Muscle layer of colon (tissue), 2 donors: ENCODE results near the gene ITK.
A peak's percentile ranks its signal among the peaks of the same experiment; 100 is the strongest.

Experiments
- H3K27ac ChIP-seq: one replicate; pipeline ENCODE4 v1.7.0; 2013; ENCODE audit warnings: low read depth, mild to moderate bottlenecking, low read length, moderate library complexity
- H3K27me3 ChIP-seq, 2 donors: one replicate each; pipeline ENCODE4 v1.7.0; 2013; ENCODE audit warnings: low read length in 2 of 2, mild to moderate bottlenecking in 2 of 2; ENCODE audit not compliant: insufficient read depth in 2 of 2, control insufficient read depth in 1 of 2
- H3K36me3 ChIP-seq: one replicate; pipeline ENCODE4 v1.7.0; 2013; ENCODE audit warnings: mild to moderate bottlenecking, low read length; ENCODE audit not compliant: insufficient read depth
- H3K4me1 ChIP-seq: one replicate; pipeline ENCODE4 v1.7.0; 2013; ENCODE audit warnings: mild to moderate bottlenecking, low read length; ENCODE audit not compliant: insufficient read depth
- H3K4me3 ChIP-seq, 2 donors: one replicate each; pipeline ENCODE4 v1.7.0; 2013; ENCODE audit warnings: low read length in 2 of 2, low read depth in 1 of 2, mild to moderate bottlenecking in 1 of 2, moderate library complexity in 1 of 2
- H3K9ac ChIP-seq: one replicate; pipeline ENCODE4 v1.7.0; 2013; ENCODE audit warnings: low read length
- H3K9me3 ChIP-seq: one replicate; pipeline ENCODE4 v1.7.0; 2013; ENCODE audit warnings: mild to moderate bottlenecking, low read length
- donor health status: abdominal sarcoma.
- donor health status: Adenocarcinoma of cecum.

The ITK gene

DNA sequence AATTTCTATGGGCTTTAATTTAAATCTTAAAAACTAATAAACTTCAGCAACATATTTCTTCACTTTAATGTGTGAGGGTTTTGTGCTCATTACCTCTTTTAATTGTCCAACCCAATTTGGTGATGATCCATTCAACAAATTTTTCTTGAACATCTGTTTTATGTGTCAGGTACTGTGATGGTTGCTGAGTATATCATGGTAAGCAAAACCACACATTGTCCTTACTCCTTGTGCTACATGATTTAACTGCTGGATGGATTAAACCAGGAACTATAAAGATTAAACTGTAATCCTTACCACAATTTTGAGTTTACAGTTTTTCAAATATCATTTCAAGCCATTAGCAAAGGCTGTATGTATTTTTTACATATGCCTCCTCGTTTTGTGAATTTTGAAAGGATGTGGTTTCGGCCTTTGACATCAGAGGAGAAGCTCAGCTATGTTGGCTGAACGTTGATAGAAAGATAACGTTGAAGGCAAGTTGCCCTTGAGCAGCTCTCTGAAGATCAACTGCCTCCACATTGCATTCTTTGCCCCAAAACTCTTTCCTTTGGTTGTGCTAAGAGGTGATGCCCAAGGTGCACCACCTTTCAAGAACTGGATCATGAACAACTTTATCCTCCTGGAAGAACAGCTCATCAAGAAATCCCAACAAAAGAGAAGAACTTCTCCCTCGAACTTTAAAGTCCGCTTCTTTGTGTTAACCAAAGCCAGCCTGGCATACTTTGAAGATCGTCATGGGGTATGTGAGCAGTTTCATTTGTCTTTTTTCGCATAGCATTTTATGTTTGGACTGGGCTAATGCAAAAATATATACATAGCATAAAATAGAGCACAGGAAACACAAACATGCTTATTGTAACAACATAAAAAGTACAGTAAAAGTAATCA is at the start of gene ITK:
TSS of gene ITK (plus strand) at position 467 of the 891 bp plus-strand sequence. CDS start at position 605, 138 bp downstream.
- H3K4me3 ChIP-seq: no peak within 1 kb of the TSS
- no peaks in the 10 kb centered on the region for H3K4me1 ChIP-seq
- no peak within 1 kb of the TSS for H3K9ac ChIP-seq
- no peak within 1 kb of the TSS for H3K27ac ChIP-seq
- no peaks in the 10 kb centered on the region for H3K36me3 ChIP-seq
- H3K9me3 ChIP-seq: peaks cover 4% of the 10 kb centered on the region
- H3K27me3 ChIP-seq: no peaks in the 10 kb centered on the region

GRCh38 chr5:157130925-157131324 is 49.7 kb upstream of the ITK start:
- no peak overlapping the region for H3K9ac ChIP-seq
- no peak overlapping the region for H3K4me3 ChIP-seq
- no peaks in the 10 kb centered on the region for H3K36me3 ChIP-seq

DNA sequence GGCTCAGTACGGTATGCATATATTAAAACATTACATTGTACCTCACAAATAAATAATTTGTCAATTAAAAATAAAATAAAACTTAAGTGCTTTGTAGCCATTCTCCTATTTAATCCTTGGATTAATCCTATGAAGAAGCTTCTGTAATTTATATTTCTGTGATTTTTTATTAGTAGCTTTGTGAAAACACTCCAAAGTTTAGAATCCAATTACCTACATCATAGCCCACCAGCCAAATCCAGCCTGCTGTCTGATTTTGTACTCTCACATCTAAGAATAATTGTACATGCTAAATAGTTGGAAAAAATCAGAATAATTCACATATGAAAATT is 48.4 kb upstream of the ITK start:
- Histone ChIP-seq H3K27ac (no peak overlapping the region), H3K27me3 (no peaks in the 10 kb centered on the region)

More at GRCh38 chr5:157130925-157131324, 49.7 kb upstream of the ITK start:
- Histone ChIP-seq H3K9me3 (no peaks in the 10 kb centered on the region), H3K27me3 (no peaks in the 10 kb centered on the region), H3K4me1 (no peaks in the 10 kb centered on the region), H3K27ac (no peak overlapping the region)

DNA sequence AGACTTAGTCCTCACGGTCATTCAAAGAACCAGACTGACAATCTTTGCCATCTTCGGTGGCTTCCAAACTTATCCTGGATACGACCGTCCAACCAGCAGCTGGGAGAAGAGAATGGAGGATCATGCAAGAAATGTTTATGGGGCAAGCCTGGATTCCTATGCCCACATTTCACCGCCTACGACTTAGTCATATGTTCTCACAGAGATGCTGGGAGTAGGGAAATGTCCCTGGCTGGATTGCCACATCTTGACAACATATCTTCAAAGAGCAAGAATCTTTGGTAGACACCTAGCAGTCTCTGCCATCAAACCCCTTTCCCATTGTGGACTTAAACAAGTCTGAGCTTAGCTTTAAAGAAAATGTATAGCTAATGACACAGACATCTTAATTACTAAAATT is 42.9 kb upstream of the ITK start:
- H3K9ac ChIP-seq: no peak overlapping the region
- H3K36me3 ChIP-seq: peaks cover 13% of the 10 kb centered on the region
- H3K4me3 ChIP-seq: no peak overlapping the region
- no peak overlapping the region for H3K27ac ChIP-seq
- H3K9me3 ChIP-seq: no peaks in the 10 kb centered on the region
- peaks cover 10% of the 10 kb centered on the region for H3K4me1 ChIP-seq
- no peaks in the 10 kb centered on the region for H3K27me3 ChIP-seq

More for the DNA sequence above, 48.4 kb upstream of the ITK start:
- no peak overlapping the region for H3K4me3 ChIP-seq
- H3K9ac ChIP-seq: no peak overlapping the region
- H3K4me1 ChIP-seq: no peaks in the 10 kb centered on the region
- no peaks in the 10 kb centered on the region for H3K9me3 ChIP-seq
- peaks cover 3% of the 10 kb centered on the region for H3K36me3 ChIP-seq

GRCh38 chr5:157142317-157143126 is 38.1 kb upstream of the ITK start, which contains the start of gene MED7:
Gene MED7, minus strand, starts transcription at chr5:157142865. Its CDS starts 3,434 bp downstream, at chr5:157139431.
- Histone ChIP-seq H3K27me3 (no peaks in the 10 kb centered on the region), H3K4me1 (peaks cover 10% of the 10 kb centered on the region), H3K9ac (peak within 1 kb of the TSS; percentile 98), H3K36me3 (peaks cover 7% of the 10 kb centered on the region), H3K27ac (peak within 1 kb of the TSS; percentile 95), H3K9me3 (no peaks in the 10 kb centered on the region), H3K4me3 (peak within 1 kb of the TSS; percentile 94 to 95)

DNA sequence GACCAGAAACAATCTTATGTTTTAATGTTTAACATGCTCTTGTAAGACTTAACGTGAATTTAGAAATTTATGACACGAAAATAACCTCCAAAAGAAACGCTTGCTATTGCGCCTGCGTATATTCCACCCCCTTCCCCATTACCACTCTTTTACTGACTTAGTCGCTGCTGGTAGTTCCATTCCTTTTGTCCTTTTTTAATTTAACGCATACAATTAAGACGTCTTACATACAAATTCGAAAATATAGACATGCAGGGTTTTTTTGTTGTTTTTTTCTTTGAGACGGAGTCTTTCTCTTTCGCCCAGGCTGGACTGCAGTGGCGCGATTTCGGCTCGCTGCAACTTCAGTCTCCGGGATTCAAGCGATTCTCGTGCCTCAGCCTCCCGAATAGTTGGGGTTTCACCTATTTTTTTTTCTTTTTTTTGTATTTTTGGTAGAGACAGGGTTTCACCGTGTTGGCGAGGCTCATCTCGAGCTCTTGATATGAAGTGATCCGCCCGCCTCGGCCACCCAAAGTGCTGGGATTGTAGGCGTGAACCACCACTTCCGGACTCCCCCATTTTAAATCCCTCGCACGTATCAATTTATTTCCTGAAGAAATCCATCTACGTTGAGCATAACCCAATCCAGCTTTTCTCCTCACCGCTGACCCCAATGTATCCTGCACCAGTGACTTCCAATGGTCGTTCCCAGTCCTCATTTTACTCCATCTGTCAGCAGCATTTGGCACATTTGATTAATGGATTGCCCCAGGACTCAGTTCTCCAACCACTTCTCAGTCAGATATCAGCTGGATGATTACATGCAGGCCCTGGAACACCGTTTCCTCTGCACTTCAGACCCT is 37.3 kb upstream of the ITK start:
- H3K4me1 ChIP-seq: peaks cover 10% of the 10 kb centered on the region
- H3K27me3 ChIP-seq: no peaks in the 10 kb centered on the region
- peak overlapping the region; percentile 98 for H3K9ac ChIP-seq
- no peaks in the 10 kb centered on the region for H3K9me3 ChIP-seq
- peak overlapping the region; percentile 94 to 95 for H3K4me3 ChIP-seq
- H3K36me3 ChIP-seq: no peaks in the 10 kb centered on the region
- peak overlapping the region; percentile 95 for H3K27ac ChIP-seq

- no peaks in the 10 kb centered on the region for H3K9me3 ChIP-seq
- H3K27me3 ChIP-seq: no peaks in the 10 kb centered on the region
- no peaks in the 10 kb centered on the region for H3K4me1 ChIP-seq
- no peaks in the 10 kb centered on the region for H3K36me3 ChIP-seq
- no peak overlapping the region for H3K9ac ChIP-seq
- no peak overlapping the region for H3K27ac ChIP-seq
- no peak overlapping the region for H3K4me3 ChIP-seq
These were observed 31.7 kb upstream of the ITK start for GRCh38 chr5:157148734-157149615.

DNA sequence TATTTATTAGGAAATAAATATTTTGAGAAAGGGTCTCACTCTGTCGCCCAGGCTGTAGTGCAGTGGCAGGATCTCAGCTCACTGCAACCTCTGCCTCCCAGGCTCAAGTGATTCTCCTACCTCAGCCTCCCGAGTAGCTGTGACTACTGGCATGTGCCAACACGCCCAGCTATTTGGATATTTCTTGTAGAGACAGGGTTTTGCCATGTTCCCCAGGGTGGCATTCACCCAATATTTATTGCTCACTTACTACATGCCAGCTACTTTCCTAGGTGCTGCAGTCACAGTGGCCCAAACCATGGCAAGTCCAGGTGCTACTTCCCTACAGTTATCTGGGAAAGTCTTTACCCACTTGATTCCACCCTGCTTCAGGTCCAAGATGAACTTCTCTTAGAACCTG is 29.6 kb upstream of the ITK start:
- Histone ChIP-seq H3K36me3 (no peaks in the 10 kb centered on the region), H3K4me1 (no peaks in the 10 kb centered on the region), H3K27ac (no peak overlapping the region), H3K9ac (no peak overlapping the region), H3K9me3 (no peaks in the 10 kb centered on the region), H3K4me3 (no peak overlapping the region), H3K27me3 (no peaks in the 10 kb centered on the region)

DNA sequence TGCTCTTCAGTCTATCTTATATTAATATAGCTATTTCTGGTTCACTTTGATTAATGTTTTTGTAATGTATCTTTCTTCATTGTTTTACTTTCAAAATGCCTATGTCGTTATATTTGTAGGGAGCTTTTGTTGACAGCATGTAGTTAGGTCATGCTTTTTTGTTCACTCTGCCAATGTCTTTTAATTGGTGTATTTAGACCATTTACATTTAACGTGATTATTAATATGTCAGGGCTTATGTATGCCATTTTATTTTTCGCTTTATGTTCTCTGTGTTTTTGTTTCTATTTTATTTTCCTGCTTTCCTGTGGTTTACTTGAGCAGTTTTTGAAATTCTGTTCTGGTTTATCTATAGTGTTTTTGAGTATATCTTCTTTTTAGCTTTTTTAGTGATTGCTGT is 25.3 kb upstream of the ITK start:
- Histone ChIP-seq H3K27me3 (no peaks in the 10 kb centered on the region), H3K36me3 (no peaks in the 10 kb centered on the region), H3K9me3 (peaks cover 4% of the 10 kb centered on the region), H3K4me1 (no peaks in the 10 kb centered on the region), H3K27ac (no peak overlapping the region), H3K9ac (no peak overlapping the region), H3K4me3 (no peak overlapping the region)

- H3K27me3 ChIP-seq: no peaks in the 10 kb centered on the region
These were observed 23.2 kb upstream of the ITK start for GRCh38 chr5:157157293-157157891.

More at GRCh38 chr5:157157293-157157891, 23.2 kb upstream of the ITK start:
- no peak overlapping the region for H3K9ac ChIP-seq
- H3K27ac ChIP-seq: no peak overlapping the region
- H3K9me3 ChIP-seq: peaks cover 4% of the 10 kb centered on the region
- no peaks in the 10 kb centered on the region for H3K4me1 ChIP-seq
- H3K4me3 ChIP-seq: no peak overlapping the region
- no peaks in the 10 kb centered on the region for H3K36me3 ChIP-seq
